Measurements from ENCODE around the gene COL15A1. TPM values are rescaled to one million over a fixed set of nuclear protein-coding genes. Genes with fewer than 3 reads are reported as not detected.

The COL15A1 gene
- total and polyA plus RNA-seq, 4 experiments from 2014 or later, result not detected

GRCh38 chr9:98944734-98945074, 997 bp downstream of the COL15A1 start:
- H3K27ac ChIP-seq (ENCODE audit: low read depth, low read length), result no peak overlapping the region
- Mint-ChIP-seq H3K9me3 (no peaks in the 10 kb centered on the region), H3K4me1 (peaks cover 0 to 18% (median 9%) of the 10 kb centered on the region in 4 donors), H3K4me3 (peak overlapping the region in 2 of 8 donors; percentile 18 to 55), H3K27me3 (peaks cover 38 to 52% of the 10 kb centered on the region in 2 donors), H3K27ac (no peak overlapping the region), H3K36me3 (no peaks in the 10 kb centered on the region)
- CTCF ChIA-PET (ENCODE audit: partially characterized antibody), result no interaction called here
- POLR2A ChIA-PET (ENCODE audit: partially characterized antibody), result no interaction called here
- H3K36me3 ChIP-seq (ENCODE audit: insufficient read depth, low read length), result no peaks in the 10 kb centered on the region
- no peaks in the 10 kb centered on the region for H3K9me3 ChIP-seq (ENCODE audit: control insufficient read depth in 1 of 2, low read length in 2 of 2)
- H3K4me3 ChIP-seq (ENCODE audit: low read length in 2 of 2), result no peak overlapping the region
- no peaks in the 10 kb centered on the region for H3K4me1 ChIP-seq (ENCODE audit: insufficient read depth, low read length)
- DNase-seq, result no peak
- intact Hi-C loops (cut with micrococcal nuclease), result no loop called here
- peaks cover 14% of the 10 kb centered on the region for H3K27me3 ChIP-seq (ENCODE audit: insufficient read depth, low read length)

GRCh38 chr9:98949565-98949964, 5.9 kb downstream of the COL15A1 start:
- Mint-ChIP-seq H3K4me1 (peaks cover 0 to 7% (median 2%) of the 10 kb centered on the region in 4 donors), H3K4me3 (no peak overlapping the region), H3K27me3 (peaks cover 23 to 24% of the 10 kb centered on the region in 2 donors), H3K9me3 (peaks cover 0 to 4% (median 2%) of the 10 kb centered on the region in 8 donors), H3K36me3 (no peaks in the 10 kb centered on the region), H3K27ac (no peak overlapping the region)
- Histone ChIP-seq H3K4me1 (ENCODE audit: insufficient read depth, low read length) (no peaks in the 10 kb centered on the region), H3K36me3 (ENCODE audit: insufficient read depth, low read length) (no peaks in the 10 kb centered on the region), H3K4me3 (ENCODE audit: low read length in 2 of 2) (no peak overlapping the region), H3K27ac (ENCODE audit: low read depth, low read length) (no peak overlapping the region), H3K9me3 (ENCODE audit: control insufficient read depth in 1 of 2, low read length in 2 of 2) (no peaks in the 10 kb centered on the region), H3K27me3 (ENCODE audit: insufficient read depth, low read length) (peaks cover 13% of the 10 kb centered on the region)
- CTCF ChIA-PET (ENCODE audit: partially characterized antibody), result no interaction called here
- intact Hi-C loops (cut with micrococcal nuclease), result no loop called here
- POLR2A ChIA-PET (ENCODE audit: partially characterized antibody), result no interaction called here
- no peak for DNase-seq

- CTCF ChIA-PET (ENCODE audit: partially characterized antibody), result no interaction called here
- no peaks in the 10 kb centered on the region for H3K9me3 ChIP-seq (ENCODE audit: control insufficient read depth in 1 of 2, low read length in 2 of 2)
- Mint-ChIP-seq H3K9me3 (peaks cover 0 to 4% (median 2%) of the 10 kb centered on the region in 8 donors), H3K27me3 (peaks cover 19 to 21% of the 10 kb centered on the region in 2 donors), H3K27ac (no peak overlapping the region), H3K4me3 (peak overlapping the region in 1 of 8 donors; percentile 36), H3K36me3 (no peaks in the 10 kb centered on the region), H3K4me1 (no peaks in the 10 kb centered on the region)
- POLR2A ChIA-PET (ENCODE audit: partially characterized antibody), result no interaction called here
- H3K4me1 ChIP-seq (ENCODE audit: insufficient read depth, low read length), result no peaks in the 10 kb centered on the region
- peaks cover 8% of the 10 kb centered on the region for H3K27me3 ChIP-seq (ENCODE audit: insufficient read depth, low read length)
- no peak overlapping the region for H3K4me3 ChIP-seq (ENCODE audit: low read length in 2 of 2)
- intact Hi-C loops (cut with micrococcal nuclease), result no loop called here
- H3K27ac ChIP-seq (ENCODE audit: low read depth, low read length), result no peak overlapping the region
- no peaks in the 10 kb centered on the region for H3K36me3 ChIP-seq (ENCODE audit: insufficient read depth, low read length)
- no peak for DNase-seq
Measured at GRCh38 chr9:98950262-98950661, 6.6 kb downstream of the COL15A1 start.

GRCh38 chr9:98951967-98952366, 8.3 kb downstream of the COL15A1 start:
- no peaks in the 10 kb centered on the region for H3K27me3 ChIP-seq (ENCODE audit: insufficient read depth, low read length)
- H3K4me1 ChIP-seq (ENCODE audit: insufficient read depth, low read length), result no peaks in the 10 kb centered on the region
- no peaks in the 10 kb centered on the region for H3K36me3 ChIP-seq (ENCODE audit: insufficient read depth, low read length)
- Mint-ChIP-seq H3K9me3 (peaks cover 0 to 5% (median 2%) of the 10 kb centered on the region in 8 donors), H3K4me3 (no peak overlapping the region), H3K36me3 (no peaks in the 10 kb centered on the region), H3K27me3 (peaks cover 9 to 17% of the 10 kb centered on the region in 2 donors), H3K4me1 (no peaks in the 10 kb centered on the region), H3K27ac (no peak overlapping the region)
- H3K4me3 ChIP-seq (ENCODE audit: low read length in 2 of 2), result no peak overlapping the region
- ChIA-PET CTCF (ENCODE audit: partially characterized antibody) (no interaction called here), POLR2A (ENCODE audit: partially characterized antibody) (no interaction called here)
- intact Hi-C loops (cut with micrococcal nuclease), result no loop called here
- no peaks in the 10 kb centered on the region for H3K9me3 ChIP-seq (ENCODE audit: control insufficient read depth in 1 of 2, low read length in 2 of 2)
- no peak for DNase-seq
- H3K27ac ChIP-seq (ENCODE audit: low read depth, low read length), result no peak overlapping the region

DNA sequence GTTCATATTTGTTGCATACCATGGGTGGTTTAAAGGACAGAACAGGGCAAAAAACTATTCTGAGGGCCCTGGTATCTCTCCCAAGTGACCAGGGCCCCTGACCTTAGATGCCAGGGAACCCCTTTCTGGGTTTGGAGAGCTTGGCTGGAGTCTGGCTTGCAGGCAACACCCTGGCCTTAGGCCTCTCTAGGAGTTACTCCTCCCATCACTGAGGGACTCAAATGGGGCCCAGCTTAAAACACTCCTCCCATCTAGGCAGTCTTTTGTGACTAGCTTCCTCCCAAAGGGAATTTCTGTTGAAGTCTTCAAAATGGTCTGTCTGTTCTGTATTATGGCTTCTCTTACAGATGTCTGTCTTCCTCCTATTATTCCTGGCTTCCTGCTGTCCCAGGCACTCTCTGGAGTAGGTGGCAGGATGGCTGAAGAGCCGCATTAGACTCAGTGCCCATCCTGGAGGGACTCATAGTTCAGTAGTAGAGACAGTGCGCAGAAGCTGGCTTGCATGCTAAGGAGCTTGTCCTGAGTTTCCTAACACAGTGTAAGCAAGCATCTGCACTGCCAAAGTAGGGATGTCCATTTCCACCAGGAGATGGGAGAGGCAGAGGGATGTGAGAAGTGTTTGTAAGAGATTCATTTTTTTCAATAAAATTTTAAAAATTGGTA, 10.0 kb downstream of the COL15A1 start:
- no peak overlapping the region for H3K4me3 Mint-ChIP-seq
- Histone ChIP-seq H3K27ac (ENCODE audit: low read depth, low read length) (no peak overlapping the region), H3K9me3 (ENCODE audit: control insufficient read depth in 1 of 2, low read length in 2 of 2) (no peaks in the 10 kb centered on the region), H3K27me3 (ENCODE audit: insufficient read depth, low read length) (no peaks in the 10 kb centered on the region), H3K4me1 (ENCODE audit: insufficient read depth, low read length) (no peaks in the 10 kb centered on the region), H3K36me3 (ENCODE audit: insufficient read depth, low read length) (no peaks in the 10 kb centered on the region), H3K4me3 (ENCODE audit: low read length in 2 of 2) (no peak overlapping the region)
- H3K4me1 Mint-ChIP-seq, result no peaks in the 10 kb centered on the region
- ChIA-PET POLR2A (ENCODE audit: partially characterized antibody) (no interaction called here), CTCF (ENCODE audit: partially characterized antibody) (no interaction called here)
- no peak for DNase-seq
- H3K9me3 Mint-ChIP-seq, result peaks cover 2 to 11% (median 5%) of the 10 kb centered on the region in 8 donors
- no peaks in the 10 kb centered on the region for H3K36me3 Mint-ChIP-seq
- peaks cover 7 to 14% of the 10 kb centered on the region in 2 donors for H3K27me3 Mint-ChIP-seq
- intact Hi-C loops (cut with micrococcal nuclease), result no loop called here
- H3K27ac Mint-ChIP-seq, result no peak overlapping the region

DNA sequence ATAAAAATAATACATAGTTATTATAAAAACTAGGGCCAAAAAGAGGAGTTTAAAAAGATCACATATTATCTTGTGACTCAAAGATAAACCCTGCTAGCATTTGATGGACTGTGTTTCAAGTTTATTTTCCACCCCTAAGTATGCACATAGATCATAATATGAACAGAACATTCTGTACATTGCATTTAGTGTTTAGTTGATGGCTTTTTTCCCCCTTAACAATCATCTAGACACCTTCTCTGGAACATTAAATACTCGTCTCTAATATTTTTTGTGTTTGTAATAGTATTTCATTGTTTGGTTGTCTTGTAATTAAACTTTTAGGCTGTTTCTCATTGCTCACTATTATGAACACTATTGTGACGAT, 10.5 kb downstream of the COL15A1 start:
- no peaks in the 10 kb centered on the region for H3K9me3 ChIP-seq (ENCODE audit: control insufficient read depth in 1 of 2, low read length in 2 of 2)
- CTCF ChIA-PET (ENCODE audit: partially characterized antibody), result no interaction called here
- Mint-ChIP-seq H3K4me3 (no peak overlapping the region), H3K27me3 (peaks cover 7 to 14% of the 10 kb centered on the region in 2 donors), H3K27ac (no peak overlapping the region), H3K36me3 (no peaks in the 10 kb centered on the region), H3K4me1 (no peaks in the 10 kb centered on the region), H3K9me3 (peaks cover 2 to 11% (median 5%) of the 10 kb centered on the region in 8 donors)
- H3K27me3 ChIP-seq (ENCODE audit: insufficient read depth, low read length), result no peaks in the 10 kb centered on the region
- no peaks in the 10 kb centered on the region for H3K36me3 ChIP-seq (ENCODE audit: insufficient read depth, low read length)
- POLR2A ChIA-PET (ENCODE audit: partially characterized antibody), result no interaction called here
- no peak overlapping the region for H3K4me3 ChIP-seq (ENCODE audit: low read length in 2 of 2)
- H3K27ac ChIP-seq (ENCODE audit: low read depth, low read length), result no peak overlapping the region
- no peaks in the 10 kb centered on the region for H3K4me1 ChIP-seq (ENCODE audit: insufficient read depth, low read length)
- intact Hi-C loops (cut with micrococcal nuclease), result no loop called here
- no peak for DNase-seq

GRCh38 chr9:98955259-98955658, 11.6 kb downstream of the COL15A1 start:
- ChIA-PET CTCF (ENCODE audit: partially characterized antibody) (interaction anchor here (1.0 kb wide), 1 partner anchor 9 kb away, joined by 3 read pairs; no protein-coding TSS in a partner anchor), POLR2A (ENCODE audit: partially characterized antibody) (no interaction called here)
- Histone ChIP-seq H3K4me1 (ENCODE audit: insufficient read depth, low read length) (no peaks in the 10 kb centered on the region), H3K36me3 (ENCODE audit: insufficient read depth, low read length) (no peaks in the 10 kb centered on the region), H3K4me3 (ENCODE audit: low read length in 2 of 2) (no peak overlapping the region), H3K27ac (ENCODE audit: low read depth, low read length) (no peak overlapping the region), H3K27me3 (ENCODE audit: insufficient read depth, low read length) (no peaks in the 10 kb centered on the region), H3K9me3 (ENCODE audit: control insufficient read depth in 1 of 2, low read length in 2 of 2) (no peaks in the 10 kb centered on the region)
- Mint-ChIP-seq H3K27me3 (peaks cover 9 to 12% of the 10 kb centered on the region in 2 donors), H3K4me1 (no peaks in the 10 kb centered on the region), H3K36me3 (no peaks in the 10 kb centered on the region), H3K4me3 (no peak overlapping the region), H3K27ac (no peak overlapping the region), H3K9me3 (peaks cover 2 to 11% (median 5%) of the 10 kb centered on the region in 8 donors)
- intact Hi-C loops (cut with micrococcal nuclease), result no loop called here
- DNase-seq, result no peak

Measured in CD4-positive, alpha-beta memory T cell (primary cell).